Adrenal gland (tissue), 5 donors: ENCODE data around the gene UPK3BL1.
"Not testable (repeated sequence)": the region's sequence is repeated elsewhere in the genome, so short reads cannot be mapped to it uniquely, and the experiment has no call there.

Experiments used
- CTCF ChIP-seq, 6 experiments: fragments of 450-650 bp in 4 of 6; fragments of 200-600 bp in 2 of 6; sonication (generic) in 1 of 6; IDR thresholded peaks; 1 replicate in 5 of 6; 2 replicates in 1 of 6; pipeline versions ENCODE4 v1.5.1 to v1.8.0; 2016 to 2021; ENCODE audit warnings: antibody characterized with exemption in 6 of 6, mild to moderate bottlenecking in 2 of 6, moderate library complexity in 1 of 6
- POLR2A ChIP-seq, 2 donors: fragments of 450-650 bp; IDR thresholded peaks; one replicate each; pipeline ENCODE4 v1.6.1; 2017; ENCODE audit warnings: antibody characterized with exemption in 2 of 2, mild to moderate bottlenecking in 2 of 2, moderate library complexity in 1 of 2
- donor health status: DM: no; HTN: no; CAD: no.

GRCh38 chr7:102682560-102682959 lies 40.0 kb upstream of the UPK3BL1 start:
- not testable (repeated sequence) for TF ChIP-seq POLR2A, CTCF (IDR thresholded peaks at IDR 0.05)
